Measurements from ENCODE around the gene FYB1. TPM values are rescaled to one million over a fixed set of nuclear protein-coding genes. Genes with fewer than 3 reads are reported as not detected.

FYB1 gene
- total RNA-seq, 1 donor from 2014 or later: not detected

GRCh38 chr5:39260095-39260494 lies 40.7 kb upstream of the FYB1 start:
- no peaks in the 10 kb centered on the region for H3K36me3 Mint-ChIP-seq (ENCODE audit: low read depth)
- no peak overlapping the region for H3K4me3 Mint-ChIP-seq

DNA sequence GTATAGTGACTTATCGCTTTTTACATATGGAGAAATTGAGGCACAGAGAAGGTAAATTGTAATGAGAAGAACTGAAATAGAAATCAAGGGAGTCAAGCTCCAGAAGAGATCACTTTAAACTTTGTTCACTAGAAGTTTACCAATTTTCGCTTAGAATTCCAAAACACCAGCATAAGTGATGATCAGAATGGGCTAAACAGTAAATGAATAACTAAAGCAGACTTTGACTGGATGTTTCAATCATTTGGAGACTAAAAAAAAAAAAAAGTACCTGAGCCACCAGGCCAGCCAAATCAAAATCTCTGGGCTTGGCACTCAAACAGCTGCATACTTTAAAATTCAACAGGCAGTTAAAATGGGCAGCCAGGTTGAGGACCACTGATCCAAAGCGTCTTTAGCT lies 38.2 kb upstream of the FYB1 start:
- DNase-seq (ENCODE audit: low read depth, low spot score): no peak
- Mint-ChIP-seq H3K36me3 (ENCODE audit: low read depth) (no peaks in the 10 kb centered on the region), H3K9me3 (no peaks in the 10 kb centered on the region), H3K27me3 (ENCODE audit: low read depth) (peaks cover 19% of the 10 kb centered on the region), H3K27ac (ENCODE audit: unreplicated experiment) (no peak overlapping the region), H3K4me1 (no peaks in the 10 kb centered on the region), H3K4me3 (no peak overlapping the region)
- TF ChIP-seq, protein P1, sequence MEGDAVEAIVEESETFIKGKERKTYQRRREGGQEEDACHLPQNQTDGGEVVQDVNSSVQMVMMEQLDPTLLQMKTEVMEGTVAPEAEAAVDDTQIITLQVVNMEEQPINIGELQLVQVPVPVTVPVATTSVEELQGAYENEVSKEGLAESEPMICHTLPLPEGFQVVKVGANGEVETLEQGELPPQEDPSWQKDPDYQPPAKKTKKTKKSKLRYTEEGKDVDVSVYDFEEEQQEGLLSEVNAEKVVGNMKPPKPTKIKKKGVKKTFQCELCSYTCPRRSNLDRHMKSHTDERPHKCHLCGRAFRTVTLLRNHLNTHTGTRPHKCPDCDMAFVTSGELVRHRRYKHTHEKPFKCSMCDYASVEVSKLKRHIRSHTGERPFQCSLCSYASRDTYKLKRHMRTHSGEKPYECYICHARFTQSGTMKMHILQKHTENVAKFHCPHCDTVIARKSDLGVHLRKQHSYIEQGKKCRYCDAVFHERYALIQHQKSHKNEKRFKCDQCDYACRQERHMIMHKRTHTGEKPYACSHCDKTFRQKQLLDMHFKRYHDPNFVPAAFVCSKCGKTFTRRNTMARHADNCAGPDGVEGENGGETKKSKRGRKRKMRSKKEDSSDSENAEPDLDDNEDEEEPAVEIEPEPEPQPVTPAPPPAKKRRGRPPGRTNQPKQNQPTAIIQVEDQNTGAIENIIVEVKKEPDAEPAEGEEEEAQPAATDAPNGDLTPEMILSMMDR (conservative IDR thresholded peaks at IDR 0.05): no peak

More at GRCh38 chr5:39260095-39260494, 40.7 kb upstream of the FYB1 start:
- H3K27me3 Mint-ChIP-seq (ENCODE audit: low read depth): peaks cover 11% of the 10 kb centered on the region
- no peak overlapping the region for H3K27ac Mint-ChIP-seq (ENCODE audit: unreplicated experiment)
- TF ChIP-seq, protein P1 (conservative IDR thresholded peaks at IDR 0.05): no peak
- no peak for DNase-seq (ENCODE audit: low read depth, low spot score)
- no peaks in the 10 kb centered on the region for H3K4me1 Mint-ChIP-seq
- H3K9me3 Mint-ChIP-seq: peaks cover 3% of the 10 kb centered on the region

GRCh38 chr5:39256477-39257235 lies 37.3 kb upstream of the FYB1 start:
- no peak overlapping the region for H3K27ac Mint-ChIP-seq (ENCODE audit: unreplicated experiment)
- no peaks in the 10 kb centered on the region for H3K36me3 Mint-ChIP-seq (ENCODE audit: low read depth)
- TF ChIP-seq, protein P1 (conservative IDR thresholded peaks at IDR 0.05): no peak
- no peaks in the 10 kb centered on the region for H3K4me1 Mint-ChIP-seq
- H3K4me3 Mint-ChIP-seq: no peak overlapping the region
- no peak for DNase-seq (ENCODE audit: low read depth, low spot score)
- peaks cover 19% of the 10 kb centered on the region for H3K27me3 Mint-ChIP-seq (ENCODE audit: low read depth)
- H3K9me3 Mint-ChIP-seq: no peaks in the 10 kb centered on the region

DNA sequence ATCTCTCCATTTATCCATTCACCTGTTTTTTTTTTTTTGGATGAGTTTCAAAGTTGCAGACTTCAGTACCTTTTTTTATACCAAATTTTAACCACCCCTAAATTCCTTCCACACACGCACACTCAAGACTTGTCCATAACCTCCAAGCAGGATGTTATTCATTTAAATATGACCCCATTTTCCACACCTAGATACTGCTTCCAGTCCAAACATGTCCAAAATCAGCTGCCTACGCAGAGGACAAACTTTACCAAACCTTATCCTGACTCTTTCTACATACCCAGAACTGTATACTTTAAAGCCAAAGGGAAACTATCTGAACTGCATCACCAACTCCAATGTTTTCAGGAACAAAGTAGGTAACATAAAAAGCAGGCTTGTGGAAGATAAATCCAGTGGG lies 36.0 kb upstream of the FYB1 start:
- H3K27ac Mint-ChIP-seq (ENCODE audit: unreplicated experiment): no peak overlapping the region
- DNase-seq (ENCODE audit: low read depth, low spot score): no peak
- H3K4me1 Mint-ChIP-seq: no peaks in the 10 kb centered on the region
- H3K4me3 Mint-ChIP-seq: no peak overlapping the region
- peaks cover 19% of the 10 kb centered on the region for H3K27me3 Mint-ChIP-seq (ENCODE audit: low read depth)
- H3K36me3 Mint-ChIP-seq (ENCODE audit: low read depth): no peaks in the 10 kb centered on the region
- no peaks in the 10 kb centered on the region for H3K9me3 Mint-ChIP-seq
- TF ChIP-seq, protein P1 (conservative IDR thresholded peaks at IDR 0.05): no peak

DNA sequence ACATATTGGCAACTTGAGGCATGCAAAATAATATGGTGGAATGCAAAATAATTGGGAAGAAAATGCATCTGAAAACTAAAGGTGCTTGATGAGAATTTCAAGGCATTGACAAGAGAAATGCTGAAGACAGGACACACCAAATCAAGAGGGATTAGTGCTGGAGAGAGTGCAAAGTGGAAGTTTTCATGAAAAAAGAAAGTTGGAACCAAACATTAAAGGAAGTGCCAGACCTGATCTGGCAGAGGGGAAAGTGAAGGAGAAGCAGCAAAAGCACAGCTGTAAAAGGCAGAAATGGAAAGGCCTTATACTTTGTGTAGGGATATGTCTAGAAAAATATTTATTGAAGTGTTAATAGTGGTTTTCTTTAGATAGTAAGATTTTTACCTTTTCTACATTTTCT lies 35.3 kb upstream of the FYB1 start:
- no peak overlapping the region for H3K27ac Mint-ChIP-seq (ENCODE audit: unreplicated experiment)
- TF ChIP-seq, protein P1 (conservative IDR thresholded peaks at IDR 0.05): no peak
- H3K4me1 Mint-ChIP-seq: no peaks in the 10 kb centered on the region
- DNase-seq (ENCODE audit: low read depth, low spot score): no peak
- H3K36me3 Mint-ChIP-seq (ENCODE audit: low read depth): no peaks in the 10 kb centered on the region
- peaks cover 19% of the 10 kb centered on the region for H3K27me3 Mint-ChIP-seq (ENCODE audit: low read depth)
- H3K4me3 Mint-ChIP-seq: no peak overlapping the region
- no peaks in the 10 kb centered on the region for H3K9me3 Mint-ChIP-seq
